GM03348 (cell line): ENCODE measurements around the gene SMURF1.
"Not testable (repeated sequence)": the region's sequence is repeated elsewhere in the genome, so short reads cannot be mapped to it uniquely, and the experiment has no call there.

Experiments
- DNase-seq: peaks from one replicate; pipeline ENCODE4 v3.0.0; 2012; ENCODE audit warnings: low spot score

The SMURF1 gene

DNA sequence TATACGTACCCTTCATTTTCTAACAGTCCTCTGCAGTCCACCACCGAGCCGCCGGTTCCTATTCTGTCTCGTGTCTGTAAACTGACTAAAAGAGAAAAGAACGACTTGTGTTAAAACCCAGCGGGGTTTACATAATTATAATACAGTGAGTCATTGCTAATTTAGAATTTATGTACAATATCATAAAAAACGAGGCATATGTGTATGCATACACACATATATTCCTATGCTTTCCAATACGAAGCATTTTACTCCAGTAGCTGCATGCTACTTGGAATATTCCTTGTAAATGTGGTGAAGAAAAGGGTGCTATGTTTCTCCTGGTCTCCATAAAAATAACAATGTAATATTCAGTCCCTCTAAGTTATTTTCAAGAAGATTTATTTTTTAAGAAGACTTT lies 89.1 kb downstream of the SMURF1 start:
- DNase-seq, result no peak

- no peak for DNase-seq
Measured at GRCh38 chr7:99050971-99051370, 92.9 kb downstream of the SMURF1 start.

DNA sequence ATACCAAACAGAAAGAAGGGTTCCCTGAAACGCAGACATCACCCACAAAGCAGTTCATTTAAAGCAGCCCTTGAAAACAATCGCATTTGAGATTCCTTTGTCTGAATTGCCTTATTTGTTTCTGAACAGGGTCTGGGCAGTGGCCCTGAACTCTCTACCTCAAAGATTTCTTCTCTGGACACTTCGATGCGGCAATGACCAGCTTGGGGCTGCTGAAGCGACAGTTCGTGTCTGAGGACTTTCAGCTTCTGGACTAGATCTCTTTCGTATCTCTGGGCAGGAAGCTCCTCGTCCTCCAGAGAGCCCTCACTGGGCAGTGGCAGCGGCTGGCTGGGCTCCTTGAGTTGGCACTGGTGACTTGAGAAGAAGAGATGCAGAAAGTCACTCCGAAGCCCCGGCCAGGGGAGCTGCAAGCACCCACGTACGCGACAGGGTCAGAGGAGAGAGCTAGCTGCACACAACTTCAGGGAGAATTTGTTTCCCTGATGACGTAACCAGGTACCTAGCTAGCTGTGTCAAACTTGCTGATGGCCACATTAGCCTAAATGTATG lies 96.3 kb downstream of the SMURF1 start:
- no peak for DNase-seq

DNA sequence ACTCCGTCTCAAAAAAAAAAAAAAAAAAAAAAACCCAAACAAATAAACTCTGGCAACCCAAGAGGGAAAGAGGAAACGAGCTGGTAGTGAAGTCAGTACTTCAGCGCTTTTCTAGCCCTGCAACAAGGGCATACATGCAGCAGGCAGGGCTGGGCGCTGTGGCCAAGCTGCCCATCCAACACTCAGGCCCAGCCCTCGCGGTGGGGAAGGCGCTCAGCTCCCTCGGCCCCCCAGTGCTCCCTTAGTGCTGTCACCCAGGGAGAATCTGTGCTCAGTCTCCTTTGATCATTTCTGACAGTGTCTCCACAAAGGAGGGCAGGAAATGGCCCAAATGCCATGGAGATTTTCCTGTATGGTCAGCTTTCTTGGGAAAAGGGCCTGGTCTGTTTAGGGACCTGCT lies 97.2 kb downstream of the SMURF1 start:
- DNase-seq, result no peak

DNA sequence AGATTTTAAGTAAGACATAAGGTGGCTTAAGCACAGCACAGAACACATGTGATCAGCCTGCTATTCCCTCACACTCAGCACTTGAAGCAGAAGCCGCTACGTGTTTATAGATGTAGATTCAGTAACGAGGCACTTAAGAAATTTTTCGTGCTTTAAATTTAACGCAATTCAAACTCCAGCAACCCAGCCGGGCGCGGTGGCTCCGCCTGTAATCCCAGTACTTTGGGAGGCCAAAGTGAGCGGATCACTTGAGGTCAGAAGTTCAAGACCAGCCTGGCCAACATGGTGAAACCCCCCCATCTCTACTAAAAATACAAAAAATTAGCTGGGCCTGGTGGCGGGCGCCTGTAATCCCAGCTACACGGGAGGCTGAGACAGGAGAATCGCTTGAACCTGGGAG lies 97.6 kb downstream of the SMURF1 start:
- not testable (repeated sequence) for DNase-seq

GRCh38 chr7:99044858-99045257 lies 99.0 kb downstream of the SMURF1 start:
- DNase-seq, result not testable (repeated sequence)

DNA sequence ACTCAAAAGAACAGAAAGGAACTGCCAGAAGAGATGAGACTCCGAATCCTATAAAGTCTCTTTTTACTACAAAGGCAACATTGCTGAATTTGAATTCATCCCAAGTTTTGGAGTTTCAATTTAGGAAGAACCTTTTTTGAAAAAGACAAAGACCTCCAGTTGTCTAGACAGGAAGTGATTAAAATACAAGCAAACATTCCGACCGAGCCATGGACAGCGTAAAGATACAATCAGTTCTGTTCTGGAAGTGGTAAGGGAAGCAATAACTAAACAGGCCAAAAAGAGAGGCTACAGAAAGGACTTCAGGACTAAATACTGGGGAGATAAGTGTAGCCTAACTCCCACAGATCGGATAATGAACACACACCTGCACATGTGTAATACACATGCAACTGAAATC lies 101.0 kb downstream of the SMURF1 start:
- no peak for DNase-seq

- no peak for DNase-seq
Measured at GRCh38 chr7:99041526-99041925, 102.4 kb downstream of the SMURF1 start.

DNA sequence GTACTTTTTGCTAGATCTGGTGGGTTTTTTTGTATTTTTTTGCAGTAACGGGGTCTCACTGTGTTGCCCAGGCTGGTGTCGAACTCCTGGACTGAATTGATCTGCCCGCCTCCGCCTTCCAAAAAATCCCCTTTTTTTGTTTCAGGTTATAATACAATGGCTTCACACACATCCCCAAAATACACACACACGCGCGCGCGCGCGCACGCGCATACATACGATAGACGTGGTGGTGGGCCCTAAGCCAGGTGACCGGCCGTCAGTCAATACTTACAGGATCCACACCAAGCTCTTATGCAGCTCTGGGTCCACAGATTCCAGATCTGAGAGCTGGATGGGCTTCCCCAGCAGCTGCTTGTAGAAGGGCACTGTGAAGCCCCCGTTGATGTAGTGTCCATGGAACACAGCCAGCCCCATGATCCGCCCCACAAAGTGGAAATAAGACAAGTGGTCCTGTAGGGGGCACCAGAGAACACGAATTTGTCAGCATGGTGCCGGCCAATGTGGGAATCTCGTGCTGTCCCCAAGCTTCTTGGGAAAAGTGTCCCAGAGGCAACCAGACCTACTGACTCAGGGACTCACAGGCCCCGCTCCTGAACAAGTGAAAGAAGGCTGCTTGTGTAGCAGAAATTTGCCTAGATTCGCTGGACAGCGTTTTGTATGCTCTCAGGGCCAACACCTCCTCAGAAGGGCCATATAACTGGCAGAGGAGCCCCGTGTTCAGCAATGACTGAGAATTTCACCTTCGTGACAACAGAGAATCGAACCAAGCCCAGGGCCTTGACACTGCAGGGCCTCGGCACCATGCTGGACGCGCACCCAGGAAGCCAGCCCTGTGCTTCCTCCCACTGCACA lies 103.6 kb downstream of the SMURF1 start:
- peak; percentile 90 for DNase-seq

GRCh38 chr7:99039384-99039891 lies 104.5 kb downstream of the SMURF1 start:
- no peak for DNase-seq

GRCh38 chr7:99038086-99038855 lies 105.6 kb downstream of the SMURF1 start:
- DNase-seq, result no peak

- no peak for DNase-seq
Measured at GRCh38 chr7:99037327-99037940, 106.5 kb downstream of the SMURF1 start.

DNA sequence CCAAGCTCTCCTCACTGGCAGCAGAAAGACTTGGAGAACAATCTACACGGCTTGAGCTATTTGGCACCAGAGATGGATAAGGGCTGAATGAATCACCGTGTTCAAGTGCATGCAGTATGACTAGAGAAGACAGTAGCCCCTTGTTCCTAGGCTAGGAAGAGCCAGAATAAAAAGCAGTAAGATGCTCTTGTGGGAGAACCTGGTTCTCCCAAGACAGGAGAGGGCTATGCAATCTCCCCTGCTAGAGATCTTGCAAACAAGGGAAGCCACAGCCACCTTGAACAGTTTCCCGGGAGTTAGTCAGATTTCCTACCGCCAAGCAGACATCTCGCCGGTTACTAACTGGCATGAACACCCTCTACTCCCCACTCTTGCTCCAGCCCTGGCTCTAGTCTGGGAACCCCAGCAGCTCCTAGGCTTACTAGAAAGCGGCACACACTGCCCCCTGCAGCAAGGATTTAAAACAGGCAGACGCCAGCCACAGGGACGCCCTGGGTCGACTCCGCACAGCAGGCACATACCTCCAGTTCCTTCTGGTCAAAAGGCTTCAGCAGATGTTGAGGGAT lies 107.3 kb downstream of the SMURF1 start:
- peak; percentile 81 for DNase-seq

GRCh38 chr7:99035723-99036545 lies 108.0 kb downstream of the SMURF1 start:
- no peak for DNase-seq

- no peak for DNase-seq
Measured at GRCh38 chr7:99034932-99035722, 108.8 kb downstream of the SMURF1 start.

DNA sequence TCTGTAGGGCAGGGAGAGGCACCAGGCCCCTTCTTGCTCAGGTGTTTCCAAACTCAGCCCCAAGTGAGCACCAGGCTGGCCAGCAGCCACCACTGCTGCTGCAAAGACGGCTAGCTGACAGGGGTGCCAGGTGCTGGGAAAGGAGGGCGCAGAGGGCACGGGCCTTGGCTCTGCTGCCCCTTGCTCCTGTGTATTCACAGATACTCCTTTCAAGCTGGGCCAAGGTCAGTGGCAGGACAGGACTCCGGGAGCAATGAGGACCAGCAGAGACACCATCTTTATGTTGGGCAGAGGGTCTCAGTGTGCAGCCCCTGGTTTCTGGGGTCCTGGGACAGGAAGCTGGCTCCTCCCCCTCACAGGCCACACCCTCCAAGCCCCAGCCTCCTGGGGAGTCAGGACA lies 110.1 kb downstream of the SMURF1 start:
- no peak for DNase-seq

- no peak for DNase-seq
Measured at GRCh38 chr7:99032928-99033327, 111.0 kb downstream of the SMURF1 start.

DNA sequence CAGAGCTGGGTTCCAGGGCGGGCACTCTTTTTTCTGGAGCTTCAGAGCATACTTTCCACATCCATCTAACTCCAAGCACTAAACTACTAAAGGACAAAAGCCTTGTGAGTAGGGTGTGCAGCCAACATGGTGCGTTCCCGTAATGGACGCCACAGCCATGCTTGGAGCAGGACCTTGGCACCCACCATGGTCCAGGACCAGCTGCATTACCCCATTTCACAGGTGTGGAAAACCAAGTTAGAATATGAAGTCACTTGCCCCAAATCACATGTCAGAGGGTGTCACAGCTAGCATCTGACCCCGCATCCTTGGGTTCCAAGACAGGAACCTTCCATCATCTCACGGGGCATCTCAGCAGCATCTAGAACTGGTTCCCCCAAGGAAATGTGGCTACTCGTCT lies 112.4 kb downstream of the SMURF1 start:
- DNase-seq, result no peak

GRCh38 chr7:99030951-99031350 lies 113.0 kb downstream of the SMURF1 start:
- peak; percentile 26 for DNase-seq

GRCh38 chr7:99030457-99030856 lies 113.5 kb downstream of the SMURF1 start:
- no peak for DNase-seq
